PC-3 (cell line): Measurements from ENCODE around the gene WDFY4.

Experiments used
- CTCF ChIP-seq: fragments of 300-600 bp; sonication (generic); conservative IDR thresholded peaks from 2 replicates; pipeline ENCODE4 v1.5.1; 2017; ENCODE audit warnings: antibody characterized with exemption, low read depth, mild to moderate bottlenecking, low read length
- EZH2 ChIP-seq: fragments of 300-600 bp; sonication (generic); IDR thresholded peaks from one replicate; pipeline ENCODE4 v1.6.1; 2017; ENCODE audit warnings: antibody characterized with exemption, mild to moderate bottlenecking, low read length; ENCODE audit not compliant: unreplicated experiment
- EZH2phosphoT487 ChIP-seq: fragments of 300-600 bp; sonication (generic); IDR thresholded peaks from 2 replicates; pipeline ENCODE4 v1.6.1; 2018; ENCODE audit warnings: mild to moderate bottlenecking, antibody characterized with exemption, low read length, borderline replicate concordance

GRCh38 chr10:48948470-48949037 is 263.9 kb downstream of the WDFY4 start:
- no peak for TF ChIP-seq CTCF
- TF ChIP-seq EZH2phosphoT487 = no peak
- TF ChIP-seq EZH2 = no peak
